HEK293 (cell line): ENCODE results near the gene BMP2K.

Experiments
- CTCF ChIA-PET: fragments of 350-600 bp; formaldehyde crosslinking; extraction: SDS; loops from one replicate; lab custom pipeline; 2021; ENCODE audit warnings: antibody characterized with exemption; lab: Yijun Ruan, JAX
- POLR2A ChIA-PET: fragments of 300-600 bp; formaldehyde crosslinking; extraction: SDS; loops from one replicate; lab custom pipeline; 2020; ENCODE audit warnings: antibody characterized with exemption, inconsistent platforms; lab: Yijun Ruan, JAX
- H3K27ac ChIP-seq: fragments of 200-500 bp; sonication (Bioruptor generic); 2 replicates; pipeline ENCODE4 v1.5.1; 2014; ENCODE audit warnings: low read depth, low read length, control low read depth, inconsistent platforms; ENCODE audit errors: extremely low read depth
- H3K36me3 ChIP-seq, 2 experiments: fragments of 200-500 bp in 1 of 2; sonication (Bioruptor generic) in 1 of 2; 1 replicate in 1 of 2; 2 replicates in 1 of 2; pipeline ENCODE4 v1.5.1; 2014 to 2017; ENCODE audit warnings: inconsistent platforms in 2 of 2, low read length in 2 of 2; ENCODE audit not compliant: control insufficient read depth in 2 of 2, insufficient read depth in 1 of 2
- H3K4me1 ChIP-seq: fragments of 200-500 bp; sonication (Bioruptor generic); 2 replicates; pipeline ENCODE4 v1.5.1; 2014; ENCODE audit warnings: mild to moderate bottlenecking, low read length, inconsistent platforms; ENCODE audit not compliant: control insufficient read depth, insufficient read depth
- H3K4me3 ChIP-seq: 2 replicates; pipeline ENCODE4 v1.5.1; 2011; ENCODE audit warnings: low read depth, mild to moderate bottlenecking, control low read depth, low read length, moderate library complexity
- H3K9me3 ChIP-seq: fragments of 200-500 bp; sonication (Bioruptor generic); 2 replicates; pipeline ENCODE4 v1.5.1; 2014; ENCODE audit warnings: low read depth, low read length, inconsistent platforms; ENCODE audit not compliant: control insufficient read depth, insufficient read depth
- BCL11A ChIP-seq: fragments of 450-650 bp; formaldehyde crosslinking; IDR thresholded peaks from 2 replicates; pipeline ENCODE4 v1.5.1; 2016; ENCODE audit warnings: low read depth, missing biosample characterization, missing genetic modification characterization
- GFI1B ChIP-seq: fragments of 450-650 bp; formaldehyde crosslinking; IDR thresholded peaks from 2 replicates; pipeline ENCODE4 v1.5.1; 2016; ENCODE audit warnings: missing biosample characterization, missing genetic modification characterization
- GLIS2 ChIP-seq: fragments of 450-650 bp; formaldehyde crosslinking; IDR thresholded peaks from 2 replicates; pipeline ENCODE4 v1.5.1; 2016; ENCODE audit warnings: missing biosample characterization, missing genetic modification characterization
- IKZF3 ChIP-seq: fragments of 450-650 bp; IDR thresholded peaks from 2 replicates; pipeline ENCODE4 v1.5.0; 2018; ENCODE audit warnings: missing biosample characterization, mild to moderate bottlenecking, missing genetic modification characterization, moderate library complexity
- OSR2 ChIP-seq: fragments of 450-650 bp; formaldehyde crosslinking; IDR thresholded peaks from 2 replicates; pipeline ENCODE4 v1.5.1; 2016; ENCODE audit warnings: missing biosample characterization, missing genetic modification characterization
- PBX3 ChIP-seq: sonication (generic); formaldehyde crosslinking; IDR thresholded peaks from 2 replicates; pipeline ENCODE4 v1.8.1; 2022; ENCODE audit warnings: mild to moderate bottlenecking, moderate library complexity, missing genetic modification reagents
- REST ChIP-seq: fragments of 450-650 bp; formaldehyde crosslinking; IDR thresholded peaks from 2 replicates; pipeline ENCODE4 v1.5.1; 2016; ENCODE audit warnings: missing biosample characterization, missing genetic modification characterization
- SP7 ChIP-seq: fragments of 450-650 bp; formaldehyde crosslinking; IDR thresholded peaks from 2 replicates; pipeline ENCODE4 v1.5.1; 2016; ENCODE audit warnings: missing biosample characterization, missing genetic modification characterization
- TRIM28 ChIP-seq: IDR thresholded peaks from 2 replicates; pipeline ENCODE4 v1.6.1; 2011; ENCODE audit warnings: low read length, control low read depth, borderline replicate concordance
- ZBTB21 ChIP-seq: fragments of 450-650 bp; formaldehyde crosslinking; IDR thresholded peaks from 2 replicates; pipeline ENCODE4 v1.5.1; 2017; ENCODE audit warnings: missing biosample characterization, missing genetic modification characterization
- ZFHX2 ChIP-seq: fragments of 450-650 bp; formaldehyde crosslinking; conservative IDR thresholded peaks from 2 replicates; pipeline ENCODE4 v1.5.1; 2016; ENCODE audit warnings: missing biosample characterization, missing genetic modification characterization
- ZNF112 ChIP-seq: fragments of 450-650 bp; formaldehyde crosslinking; IDR thresholded peaks from 2 replicates; pipeline ENCODE4 v1.5.0; 2017; ENCODE audit warnings: missing biosample characterization, missing genetic modification characterization
- ZNF146 ChIP-seq: fragments of 450-650 bp; formaldehyde crosslinking; IDR thresholded peaks from 2 replicates; pipeline ENCODE4 v1.5.1; 2016; ENCODE audit warnings: missing biosample characterization, missing genetic modification characterization
- ZNF175 ChIP-seq: fragments of 450-650 bp; formaldehyde crosslinking; IDR thresholded peaks from 2 replicates; pipeline ENCODE4 v1.5.1; 2016; ENCODE audit warnings: missing biosample characterization, missing genetic modification characterization
- ZNF184 ChIP-seq: fragments of 450-650 bp; IDR thresholded peaks from 2 replicates; pipeline ENCODE4 v1.5.1; 2018; ENCODE audit warnings: missing biosample characterization, mild to moderate bottlenecking, missing genetic modification characterization
- ZNF221 ChIP-seq: fragments of 450-650 bp; formaldehyde crosslinking; IDR thresholded peaks from 2 replicates; pipeline ENCODE4 v1.5.1; 2017; ENCODE audit warnings: missing biosample characterization, missing genetic modification characterization, borderline replicate concordance
- ZNF23 ChIP-seq: fragments of 450-650 bp; formaldehyde crosslinking; IDR thresholded peaks from 2 replicates; pipeline ENCODE4 v1.5.1; 2016; ENCODE audit warnings: missing biosample characterization, missing genetic modification characterization, borderline replicate concordance
- ZNF266 ChIP-seq: fragments of 450-650 bp; formaldehyde crosslinking; IDR thresholded peaks from 2 replicates; pipeline ENCODE4 v1.5.1; 2016; ENCODE audit warnings: missing biosample characterization, missing genetic modification characterization, low read depth
- ZNF302 ChIP-seq: fragments of 450-650 bp; formaldehyde crosslinking; IDR thresholded peaks from 2 replicates; pipeline ENCODE4 v1.5.1; 2016; ENCODE audit warnings: missing biosample characterization, missing genetic modification characterization, low read depth
- ZNF366 ChIP-seq: fragments of 450-650 bp; formaldehyde crosslinking; conservative IDR thresholded peaks from 2 replicates; pipeline ENCODE4 v1.5.1; 2016; ENCODE audit warnings: missing biosample characterization, missing genetic modification characterization
- ZNF398 ChIP-seq: fragments of 450-650 bp; formaldehyde crosslinking; IDR thresholded peaks from 2 replicates; pipeline ENCODE4 v1.5.1; 2017; ENCODE audit warnings: missing biosample characterization, missing genetic modification characterization
- ZNF488 ChIP-seq: fragments of 450-650 bp; formaldehyde crosslinking; IDR thresholded peaks from 2 replicates; pipeline ENCODE4 v1.5.1; 2016; ENCODE audit warnings: missing biosample characterization, missing genetic modification characterization
- ZNF660 ChIP-seq: fragments of 450-650 bp; IDR thresholded peaks from 2 replicates; pipeline ENCODE4 v1.5.1; 2018; ENCODE audit warnings: missing biosample characterization, mild to moderate bottlenecking, missing genetic modification characterization
- ZNF768 ChIP-seq: fragments of 450-650 bp; formaldehyde crosslinking; IDR thresholded peaks from 2 replicates; pipeline ENCODE4 v1.5.1; 2018; ENCODE audit warnings: missing biosample characterization, mild to moderate bottlenecking, missing genetic modification characterization
- ZNF792 ChIP-seq: fragments of 450-650 bp; formaldehyde crosslinking; IDR thresholded peaks from 2 replicates; pipeline ENCODE4 v1.5.1; 2016; ENCODE audit warnings: missing biosample characterization, missing genetic modification characterization
- ZSCAN16 ChIP-seq: fragments of 450-650 bp; formaldehyde crosslinking; IDR thresholded peaks from 2 replicates; pipeline ENCODE4 v1.5.1; 2016; ENCODE audit warnings: missing biosample characterization, missing genetic modification characterization
- ZSCAN18 ChIP-seq: fragments of 450-650 bp; formaldehyde crosslinking; IDR thresholded peaks from 2 replicates; pipeline ENCODE4 v1.5.1; 2016; ENCODE audit warnings: missing biosample characterization, missing genetic modification characterization

BMP2K gene

GRCh38 chr4:78742300-78742699, 33.9 kb upstream of the BMP2K start (continued):
- no peak for TF ChIP-seq TRIM28
- TF ChIP-seq, all 188 proteins: peak for 0

- POLR2A ChIA-PET: interaction anchor here (0.5 kb wide), 1 partner anchor 8 kb away, joined by 3 read pairs; no protein-coding TSS in a partner anchor
- CTCF ChIA-PET: no interaction called here
- H3K4me1 ChIP-seq: no peaks in the 10 kb centered on the region
- no peaks in the 10 kb centered on the region for H3K9me3 ChIP-seq
- TF ChIP-seq ZNF266 (tag by site-specific recombination) (no peak), ZNF792 (tag by site-specific recombination) (no peak), ZNF184 (tag by site-specific recombination) (no peak), OSR2 (tag by site-specific recombination) (no peak), ZFHX2 (no peak), ZNF112 (tag by site-specific recombination) (no peak), ZBTB21 (tag by site-specific recombination) (no peak), SP7 (tag by site-specific recombination) (no peak), REST (no peak), IKZF3 (tag by site-specific recombination) (no peak)
- H3K27ac ChIP-seq: no peak overlapping the region
- no peak overlapping the region for H3K4me3 ChIP-seq
- no peaks in the 10 kb centered on the region for H3K36me3 ChIP-seq
Observed at GRCh38 chr4:78747475-78747922, 28.7 kb upstream of the BMP2K start.

- no peak overlapping the region for H3K27ac ChIP-seq
- no peaks in the 10 kb centered on the region for H3K9me3 ChIP-seq
- H3K4me3 ChIP-seq: no peak overlapping the region
- TF ChIP-seq GLIS2 (tag by site-specific recombination): no peak
- no peak for TF ChIP-seq ZSCAN18
- TF ChIP-seq ZNF175 (tag by site-specific recombination): no peak
- no peak for TF ChIP-seq PBX3
- no peak for TF ChIP-seq ZNF366 (tag by site-specific recombination)
- no peak for TF ChIP-seq ZNF768
- no peak for TF ChIP-seq ZNF221 (tag by site-specific recombination)
- no peak for TF ChIP-seq ZSCAN16 (tag by site-specific recombination)
- no peak for TF ChIP-seq ZNF23
- no peak for TF ChIP-seq GFI1B
- TF ChIP-seq ZNF660: no peak
- TF ChIP-seq ZNF302 (tag by site-specific recombination): no peak
- TF ChIP-seq ZNF488 (tag by site-specific recombination): no peak
- TF ChIP-seq BCL11A (tag by site-specific recombination): no peak
- TF ChIP-seq ZNF146 (tag by site-specific recombination): no peak
- no peak for TF ChIP-seq ZNF398 (tag by site-specific recombination)
- no peaks in the 10 kb centered on the region for H3K36me3 ChIP-seq
- CTCF ChIA-PET: no interaction called here
- no peaks in the 10 kb centered on the region for H3K4me1 ChIP-seq
- POLR2A ChIA-PET: no interaction called here
Observed at GRCh38 chr4:78748381-78748780, 27.8 kb upstream of the BMP2K start.
